GM18870 (cell line): ENCODE data around the gene DOCK8.
"Not testable (repeated sequence)": the region's sequence is repeated elsewhere in the genome, so short reads cannot be mapped to it uniquely, and the experiment has no call there.

Source experiments
- ATAC-seq: cut with Tn5 transposase; IDR thresholded peaks from one replicate; pipeline ENCODE4 v1.9.1; 2021; ENCODE audit warnings: moderate library complexity; ENCODE audit not compliant: unreplicated experiment

The DOCK8 gene

DNA sequence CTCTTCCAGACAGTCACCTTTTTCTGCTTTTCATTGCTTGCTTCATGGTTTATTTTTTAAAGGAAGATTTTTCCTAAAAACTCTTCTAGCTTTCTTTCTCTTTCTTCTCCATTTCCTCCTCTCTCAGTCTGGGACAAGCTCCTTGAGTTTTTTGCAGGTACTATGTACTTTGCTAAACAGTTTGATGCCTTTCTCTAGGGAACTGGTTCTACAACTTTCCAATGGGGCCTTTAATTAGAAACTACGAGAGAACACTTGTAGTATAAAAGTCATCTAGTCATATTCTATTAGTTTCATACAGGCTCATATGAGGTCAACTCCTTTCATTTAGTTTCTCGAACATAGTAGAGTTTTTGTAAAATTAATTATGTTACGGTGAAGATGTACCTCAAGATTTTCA lies 189.6 kb downstream of the DOCK8 start:
- ATAC-seq: no peak

DNA sequence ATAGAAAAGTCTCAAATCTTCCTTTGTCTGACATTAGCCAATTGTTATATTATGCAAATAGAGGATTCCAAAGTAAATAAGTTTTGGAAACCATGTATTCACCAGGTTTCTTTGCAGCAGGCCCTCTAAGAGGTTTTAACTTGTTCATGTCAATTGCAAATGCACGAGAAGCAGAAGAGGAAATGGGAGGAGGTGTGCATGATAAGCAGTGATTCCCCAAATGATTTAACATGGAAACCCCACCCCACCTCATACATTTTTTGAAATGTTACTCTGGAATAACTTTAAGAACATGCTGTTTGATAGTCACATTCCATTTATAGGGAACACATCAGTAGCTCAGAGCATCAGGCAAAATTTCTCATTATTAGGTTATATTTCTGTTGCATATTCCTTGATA lies 190.7 kb downstream of the DOCK8 start:
- no peak for ATAC-seq

DNA sequence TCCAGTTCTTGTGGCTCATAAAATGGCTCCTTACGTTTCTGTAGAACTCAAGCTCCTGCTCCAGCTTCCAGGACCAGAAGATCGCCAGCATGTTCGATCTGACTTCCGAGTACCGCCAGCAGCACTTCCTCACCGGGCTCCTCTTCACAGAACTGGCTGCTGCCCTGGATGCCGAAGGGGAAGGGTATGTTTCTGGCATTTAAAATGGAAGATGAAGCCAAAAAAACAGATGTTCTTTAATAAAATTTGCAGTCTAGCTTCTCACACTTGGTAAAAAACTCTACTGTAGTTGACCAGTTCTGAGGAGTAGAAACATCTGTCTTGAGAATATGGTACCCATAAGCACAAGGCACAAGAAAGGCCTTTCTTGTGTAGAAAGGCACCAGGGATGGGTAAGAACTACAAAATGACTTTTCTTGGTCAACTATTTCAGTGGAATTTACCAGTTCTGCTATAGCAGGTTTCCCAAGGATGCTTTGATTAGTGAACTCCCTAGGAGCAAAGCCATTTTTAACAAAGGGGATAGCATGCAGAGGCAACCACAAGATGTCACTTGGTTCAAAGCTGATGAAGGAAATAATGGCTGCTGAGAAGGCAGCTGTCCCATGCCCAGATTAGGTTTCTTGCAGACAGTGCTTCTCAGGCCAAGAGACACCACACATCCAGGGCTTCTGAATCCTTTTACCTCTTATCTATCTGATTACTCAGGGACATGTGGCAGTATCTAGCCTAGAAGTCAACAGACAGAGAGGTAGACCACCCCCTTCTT lies 192.4 kb downstream of the DOCK8 start:
- ATAC-seq: no peak

DNA sequence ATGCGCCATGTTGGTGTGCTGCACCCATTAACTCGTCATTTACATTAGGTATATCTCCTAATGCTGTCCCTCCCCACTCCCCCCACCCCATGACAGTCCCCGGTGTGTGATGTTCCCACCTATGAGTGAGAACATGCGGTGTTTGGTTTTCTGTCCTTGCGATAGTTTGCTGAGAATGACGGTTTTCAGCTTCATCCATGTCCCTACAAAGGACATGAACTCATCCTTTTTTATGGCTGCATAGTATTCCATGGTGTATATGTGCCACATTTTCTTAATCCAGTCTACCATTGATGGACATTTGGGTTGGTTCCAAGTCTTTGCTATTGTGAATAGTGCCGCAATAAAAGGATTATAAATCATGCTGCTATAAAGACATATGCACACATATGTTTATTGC lies 195.0 kb downstream of the DOCK8 start:
- ATAC-seq: not testable (repeated sequence)

DNA sequence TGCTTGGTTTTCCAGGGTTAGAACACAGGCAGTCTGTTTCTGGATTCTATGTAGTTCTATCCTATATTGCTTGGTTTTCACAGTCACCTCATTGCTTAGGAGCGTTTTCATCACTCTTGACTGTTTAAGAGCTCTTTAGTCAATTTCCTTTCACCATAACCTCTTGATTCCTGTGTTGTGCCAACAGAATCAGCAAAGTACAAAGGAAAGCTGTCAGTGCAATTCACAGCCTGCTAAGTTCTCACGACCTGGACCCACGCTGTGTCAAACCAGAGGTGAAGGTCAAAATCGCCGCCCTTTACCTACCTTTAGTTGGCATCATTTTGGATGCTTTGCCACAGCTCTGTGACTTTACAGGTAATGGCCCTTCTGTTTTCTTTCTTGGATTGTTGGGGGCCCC lies 199.9 kb downstream of the DOCK8 start:
- no peak for ATAC-seq

DNA sequence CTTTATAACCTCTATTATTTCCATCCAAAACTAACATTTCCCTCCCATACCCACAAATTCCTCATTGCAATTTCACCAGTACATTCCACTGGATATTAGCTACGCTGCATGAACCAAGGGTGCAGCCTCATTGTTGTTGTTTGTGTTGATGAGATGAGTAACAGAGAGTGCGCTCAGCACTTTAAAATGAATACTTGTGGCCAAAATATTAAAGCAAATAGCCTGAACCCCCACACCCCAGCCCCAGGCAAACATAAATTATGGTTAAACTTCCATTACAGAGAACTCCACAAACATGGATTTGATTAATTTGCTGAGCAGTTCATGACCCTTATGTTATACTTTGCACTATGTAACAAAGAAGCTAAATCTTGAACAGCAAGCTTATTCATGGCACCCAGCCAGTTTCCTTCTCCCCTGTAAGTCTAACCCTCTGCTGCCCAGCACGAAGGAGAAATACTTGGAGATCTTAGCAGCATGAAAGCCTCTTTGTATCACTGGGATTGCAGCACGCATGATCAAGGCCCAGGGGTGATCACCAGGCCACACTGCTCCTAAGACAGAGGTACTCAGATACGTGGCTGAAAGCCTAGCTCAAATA lies 205.0 kb downstream of the DOCK8 start:
- ATAC-seq: no peak

DNA sequence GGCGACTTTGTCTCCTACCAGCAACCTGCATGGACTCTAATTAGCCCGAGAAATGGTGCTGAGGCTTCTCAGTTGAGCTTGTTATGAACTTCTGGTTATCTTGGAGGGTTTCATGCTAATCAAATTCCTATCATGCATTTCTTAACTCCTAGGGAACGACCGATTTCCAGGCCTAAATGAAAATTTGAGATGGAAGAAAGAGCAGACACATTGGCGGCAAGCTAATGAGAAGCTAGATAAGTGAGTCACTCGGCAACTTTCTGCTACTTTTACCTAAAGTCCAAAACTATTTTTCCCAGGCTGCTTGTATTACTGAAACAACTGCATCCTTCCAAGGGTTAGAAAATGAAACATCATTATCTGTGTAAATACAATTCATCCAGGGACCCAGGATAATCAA lies 207.2 kb downstream of the DOCK8 start:
- no peak for ATAC-seq

DNA sequence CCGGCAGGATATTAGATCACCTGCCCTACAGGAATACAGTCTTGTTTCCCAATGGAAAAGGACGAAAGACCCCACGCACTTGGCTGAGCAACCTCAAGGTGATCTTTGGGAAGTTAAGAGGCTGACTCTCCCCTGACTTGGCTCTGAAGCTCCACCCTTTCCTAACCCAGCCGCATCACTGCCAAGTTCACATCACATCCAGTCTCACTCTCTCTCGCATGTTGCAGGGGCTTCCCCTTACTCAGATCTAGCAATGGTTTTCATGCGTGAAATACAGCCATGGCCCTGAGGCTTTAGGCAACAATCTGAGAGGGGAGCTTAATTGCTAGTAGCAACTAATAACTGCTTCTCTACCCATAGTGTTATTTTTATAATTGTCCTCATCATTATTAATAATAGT lies 211.6 kb downstream of the DOCK8 start:
- ATAC-seq: no peak

DNA sequence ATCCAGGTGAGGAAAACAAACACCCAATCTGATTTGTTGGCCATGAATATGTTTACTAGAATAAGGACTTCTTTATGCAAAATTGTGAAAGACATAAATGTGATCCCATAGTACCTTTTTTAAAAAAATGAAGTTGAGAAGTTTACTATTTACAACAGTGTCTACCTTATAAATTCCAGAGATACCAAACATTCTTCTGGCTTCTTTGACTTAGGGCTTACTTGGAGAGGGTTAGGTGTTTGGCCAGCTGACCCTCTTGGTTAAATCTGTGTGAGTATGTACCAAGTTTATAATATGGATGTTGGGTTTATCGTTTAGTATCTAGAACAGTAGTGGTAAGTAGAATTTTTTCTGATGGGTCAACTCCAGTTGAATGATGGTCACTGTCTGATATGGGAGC lies 212.3 kb downstream of the DOCK8 start:
- ATAC-seq: no peak

DNA sequence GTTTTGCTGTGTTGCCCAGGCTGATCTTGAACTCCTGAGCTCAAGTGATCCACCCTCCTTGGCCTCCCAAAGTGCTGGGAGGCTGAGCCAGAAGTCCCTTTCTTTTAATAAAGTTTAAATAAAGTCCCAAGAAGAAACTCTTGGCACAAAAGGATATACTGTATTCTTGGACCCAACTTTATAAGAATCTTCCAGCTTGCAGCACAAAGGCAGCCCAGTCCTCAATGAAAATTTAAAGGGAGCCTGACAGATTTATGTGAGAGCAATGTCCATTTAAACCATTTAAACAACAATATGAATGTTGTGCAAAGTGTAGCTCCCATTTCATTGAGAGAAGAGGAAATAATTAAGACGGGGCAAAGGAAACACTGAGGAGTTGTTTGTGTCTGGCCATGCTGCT lies 217.0 kb downstream of the DOCK8 start:
- ATAC-seq: no peak

DNA sequence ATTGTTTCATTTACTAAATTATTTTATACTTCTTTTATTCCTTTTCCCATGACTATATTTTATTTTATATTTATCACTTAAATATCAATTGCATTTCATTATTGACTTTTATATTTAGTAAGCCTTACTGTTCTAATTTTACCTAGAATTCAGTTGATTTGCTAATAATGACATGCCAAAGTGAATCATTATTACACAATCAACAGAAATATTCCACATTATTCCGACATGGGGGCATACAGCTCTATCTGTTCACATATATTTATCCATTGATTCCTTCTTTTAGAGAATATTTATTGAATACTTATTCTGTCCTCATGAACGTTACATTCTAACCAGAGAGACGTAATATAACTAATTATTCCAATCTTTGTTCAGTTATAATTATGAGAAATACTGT lies 221.8 kb downstream of the DOCK8 start:
- ATAC-seq: no peak

DNA sequence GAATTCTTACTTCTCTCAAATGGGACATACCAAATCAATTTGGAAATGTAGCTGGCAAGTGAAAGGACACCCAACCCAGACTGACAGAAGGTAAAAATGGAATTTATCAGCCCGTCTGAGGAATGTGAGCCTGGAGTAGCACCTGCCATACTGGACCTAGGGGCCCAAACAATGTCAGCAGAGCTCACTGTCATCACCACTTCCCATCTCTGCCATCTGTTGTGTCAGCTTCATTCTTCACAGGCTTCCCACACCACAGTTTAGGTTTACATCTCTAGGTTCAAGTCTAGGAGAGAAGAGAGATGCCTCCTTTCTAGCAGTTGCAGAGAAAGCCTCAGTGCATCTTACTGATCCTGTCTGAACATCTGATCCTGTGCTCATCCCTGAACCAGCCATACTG lies 222.4 kb downstream of the DOCK8 start:
- no peak for ATAC-seq

DNA sequence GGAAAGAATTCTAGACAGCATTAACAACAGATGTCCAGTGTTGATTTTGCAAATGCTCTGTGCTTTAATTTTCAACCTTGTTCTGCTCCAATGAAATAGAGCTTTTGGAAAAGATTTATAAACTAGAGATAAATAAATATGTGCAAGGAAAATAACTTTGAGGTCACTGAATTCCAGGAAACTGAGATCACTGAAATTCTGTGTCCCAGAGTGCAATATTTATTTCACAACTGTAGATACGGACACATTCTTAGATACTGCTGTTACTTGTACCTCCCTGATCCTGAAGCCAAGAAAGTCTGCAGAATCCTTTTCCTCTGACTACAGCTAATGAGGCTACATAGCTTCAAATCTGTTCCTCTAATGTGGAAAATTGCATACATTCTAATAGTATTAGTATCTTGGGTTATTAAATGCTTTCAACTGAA lies 222.9 kb downstream of the DOCK8 start:
- no peak for ATAC-seq

DNA sequence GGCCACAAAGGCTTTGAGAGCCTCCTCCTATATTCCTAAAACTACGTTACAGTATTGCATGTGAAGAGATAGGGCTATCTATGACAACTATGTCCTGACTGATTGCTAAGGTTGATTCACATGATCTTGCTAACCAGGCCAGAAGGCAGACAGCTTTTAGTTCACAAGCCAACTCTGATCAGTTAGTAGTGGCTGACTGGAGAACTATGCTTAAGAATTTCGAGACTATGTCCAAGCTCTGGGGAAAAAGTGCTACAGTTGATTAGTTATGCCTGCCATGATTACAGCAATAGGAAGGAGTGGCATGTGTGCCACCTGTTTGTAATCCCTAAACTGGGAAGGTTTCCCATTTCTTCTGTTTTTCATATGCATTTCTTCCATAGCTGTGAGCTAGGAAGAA lies 223.4 kb downstream of the DOCK8 start:
- no peak for ATAC-seq

DNA sequence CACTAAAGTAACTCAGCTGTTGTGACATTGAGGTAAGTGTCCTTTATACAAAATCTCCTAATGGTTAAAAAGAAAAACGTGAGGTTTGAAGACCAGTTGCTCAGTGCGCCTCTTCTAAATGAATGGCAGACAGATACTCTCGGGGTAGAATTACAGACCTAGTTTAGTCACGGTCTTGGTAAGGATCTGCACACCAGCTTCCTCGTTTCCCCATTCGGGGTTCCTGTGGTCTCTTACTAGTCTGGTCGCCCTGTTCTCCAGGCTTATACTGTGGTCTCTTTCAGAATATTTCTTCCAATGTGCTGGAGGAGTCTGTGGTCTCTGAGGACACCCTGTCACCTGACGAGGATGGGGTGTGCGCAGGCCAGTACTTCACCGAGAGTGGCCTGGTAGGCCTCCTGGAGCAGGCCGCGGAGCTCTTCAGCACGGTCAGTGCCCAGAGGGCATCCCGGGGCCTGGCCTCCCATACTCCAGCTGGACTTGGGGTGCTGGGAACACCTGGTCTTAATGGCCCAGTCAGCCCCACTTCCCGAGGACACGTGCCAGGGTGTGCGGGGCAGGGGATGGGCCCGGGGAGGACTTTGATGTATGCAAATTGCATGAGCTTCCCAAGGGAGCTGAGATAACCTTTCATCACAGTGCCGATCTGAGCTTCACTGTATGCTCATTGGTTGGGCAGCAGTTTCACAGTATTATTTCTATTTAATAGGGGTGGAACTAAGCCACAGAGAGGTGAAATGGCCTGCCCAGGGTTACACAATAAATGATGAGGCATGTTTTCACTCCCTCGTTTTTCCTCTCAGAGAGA lies 224.5 kb downstream of the DOCK8 start:
- ATAC-seq: no peak

DNA sequence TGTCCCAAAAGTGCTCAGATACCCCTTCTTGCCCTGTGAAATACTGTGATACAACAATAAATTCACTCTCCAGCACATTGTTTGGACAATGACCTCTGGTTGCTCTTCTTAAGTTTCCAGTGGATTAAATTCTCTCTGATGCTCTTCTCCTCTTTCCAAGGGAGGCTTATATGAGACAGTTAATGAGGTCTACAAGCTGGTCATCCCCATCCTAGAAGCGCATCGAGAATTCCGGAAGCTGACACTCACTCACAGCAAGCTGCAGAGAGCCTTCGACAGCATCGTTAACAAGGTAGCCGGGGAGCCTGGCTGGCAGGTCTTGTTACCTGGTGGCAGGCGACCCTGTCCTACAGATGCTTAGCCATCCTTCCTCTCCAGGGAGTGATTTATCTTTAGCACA lies 226.5 kb downstream of the DOCK8 start:
- ATAC-seq: no peak

DNA sequence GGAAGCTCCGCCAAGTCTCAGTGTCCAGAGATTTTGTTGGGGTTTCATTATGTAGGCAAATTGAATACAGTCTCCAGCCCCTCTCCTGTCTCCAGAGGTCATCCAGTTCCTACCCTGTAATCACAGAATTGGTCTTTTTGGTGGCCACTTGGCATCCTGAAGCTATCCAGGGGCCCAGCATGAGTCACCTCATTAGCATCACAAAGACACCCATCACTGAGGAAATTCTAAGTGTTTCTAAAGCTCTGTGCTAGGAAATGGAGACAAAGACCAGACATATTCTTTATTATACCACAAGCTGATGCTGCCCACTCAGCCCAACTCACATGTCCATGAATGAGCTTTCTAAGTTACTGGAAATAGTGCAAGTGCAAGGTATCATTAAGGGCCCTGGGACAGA lies 229.9 kb downstream of the DOCK8 start:
- ATAC-seq: no peak

DNA sequence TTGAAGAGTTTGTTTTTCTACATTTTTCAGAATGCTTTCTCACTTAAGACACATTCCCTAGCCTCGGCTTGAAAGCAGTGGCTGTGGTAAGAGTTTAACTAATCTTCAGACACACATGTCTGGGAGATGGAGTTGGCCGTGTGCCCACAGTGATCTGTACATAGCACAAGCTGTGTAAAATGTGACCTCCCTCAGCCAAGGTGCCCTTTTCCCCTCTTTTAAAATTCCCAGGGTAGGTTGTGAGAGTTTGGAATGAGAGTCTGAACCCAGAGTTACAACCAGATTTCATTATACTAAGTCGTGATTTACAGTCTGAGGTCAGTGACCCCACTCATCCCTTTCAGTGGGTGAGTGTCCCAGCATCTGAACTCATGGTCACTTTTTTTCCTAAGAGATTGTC lies 230.4 kb downstream of the DOCK8 start:
- ATAC-seq: no peak

DNA sequence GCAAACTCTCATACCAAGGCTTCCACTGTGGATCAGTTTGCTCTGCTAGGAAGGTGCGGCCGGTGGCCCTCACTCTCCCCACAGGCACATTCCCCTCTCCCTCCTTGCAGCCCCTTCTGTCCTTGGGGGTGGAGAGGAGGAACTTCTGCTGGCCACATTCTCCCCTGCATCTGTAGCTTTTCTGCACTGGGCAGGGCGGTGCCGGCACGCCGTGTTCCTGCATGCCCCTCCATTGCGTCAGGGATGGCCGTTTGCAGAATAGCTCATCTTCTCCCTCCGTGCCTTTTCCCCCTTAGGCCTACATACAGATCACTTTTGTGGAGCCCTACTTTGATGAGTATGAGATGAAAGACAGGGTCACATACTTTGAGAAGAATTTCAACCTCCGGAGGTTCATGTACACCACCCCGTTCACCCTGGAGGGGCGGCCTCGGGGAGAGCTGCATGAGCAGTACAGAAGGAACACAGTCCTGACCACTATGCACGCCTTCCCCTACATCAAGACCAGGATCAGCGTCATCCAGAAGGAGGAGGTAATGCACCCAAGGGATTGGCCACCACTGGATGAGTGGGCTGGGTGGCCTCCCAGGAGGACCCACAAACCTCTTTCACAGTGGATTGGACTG lies 231.5 kb downstream of the DOCK8 start:
- ATAC-seq: no peak

DNA sequence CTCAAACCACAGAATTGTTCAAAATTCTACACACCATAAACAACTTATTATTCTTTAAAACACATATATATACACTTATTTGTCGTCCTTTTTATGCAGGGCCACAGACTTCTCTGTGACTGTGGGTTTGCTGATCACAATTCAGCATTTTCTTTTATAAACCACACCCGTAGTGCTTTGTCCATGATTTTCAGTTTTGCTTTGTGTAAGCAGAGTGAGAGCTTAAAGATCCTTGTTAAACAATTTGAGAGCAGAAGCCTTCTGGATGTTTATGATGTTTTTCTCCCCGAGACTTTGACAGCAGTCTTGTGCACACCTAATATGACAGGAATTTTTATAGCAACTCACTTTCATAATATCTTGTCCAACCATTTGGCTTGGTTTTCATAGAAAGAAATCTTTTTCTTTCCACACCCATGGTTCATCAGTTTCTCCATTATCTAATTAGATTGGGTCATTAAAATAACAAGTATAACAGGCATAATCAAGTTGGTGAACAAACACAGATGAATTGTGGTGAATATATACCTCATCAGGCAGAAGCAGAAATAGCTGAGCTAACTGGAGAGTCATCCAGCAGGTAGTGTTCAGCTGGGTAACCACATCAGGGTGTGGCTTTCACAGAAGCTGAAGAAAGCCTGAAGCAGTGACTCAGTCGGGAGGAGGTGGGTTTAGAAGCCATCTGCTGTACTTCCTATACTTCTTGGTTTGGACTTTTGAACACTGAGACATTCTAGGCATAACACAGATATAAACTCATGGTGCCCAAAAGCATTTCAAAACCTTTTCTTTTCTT lies 232.8 kb downstream of the DOCK8 start:
- no peak for ATAC-seq

DNA sequence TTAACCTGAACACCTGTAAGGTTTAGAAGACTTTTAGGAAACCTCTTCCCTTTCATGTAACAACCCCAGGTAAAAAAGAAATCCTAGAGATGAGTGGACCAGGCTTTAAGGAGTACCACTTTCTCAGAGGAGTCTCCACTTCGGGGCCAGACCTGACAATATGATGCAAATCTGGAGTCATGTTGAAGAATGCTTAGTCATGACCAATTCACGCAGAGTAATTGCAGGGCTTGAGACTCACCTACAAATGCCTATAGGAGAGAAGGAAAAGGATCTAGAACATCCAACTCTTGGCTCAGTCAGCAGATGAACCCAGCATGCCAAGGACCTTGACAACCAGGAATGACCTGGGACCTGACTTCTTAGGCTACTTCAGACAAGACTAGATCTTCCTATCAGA lies 235.4 kb downstream of the DOCK8 start:
- ATAC-seq: no peak
